Stimulated activated CD4-positive, alpha-beta T cell treated with anti-CD3 and anti-CD28 coated beads, Interleukin-4, amount 100 ng/mL, for 4 hours (primary cell): ENCODE data around the gene VEZT.

Experiments used
- DNase-seq, 2 experiments: peaks; one replicate each; pipeline ENCODE4 v3.0.0-alpha.2; 2020

The VEZT gene

GRCh38 chr12:95326445-95326844 lies 108.8 kb downstream of the VEZT start:
- no peak for DNase-seq

GRCh38 chr12:95326855-95327254 lies 109.2 kb downstream of the VEZT start:
- DNase-seq = no peak

GRCh38 chr12:95328708-95329107 lies 111.1 kb downstream of the VEZT start:
- DNase-seq = no peak

- no peak for DNase-seq
Measured at GRCh38 chr12:95335948-95336347, 118.3 kb downstream of the VEZT start.

GRCh38 chr12:95336387-95337067 lies 118.9 kb downstream of the VEZT start:
- no peak for DNase-seq

GRCh38 chr12:95337146-95337545 lies 119.5 kb downstream of the VEZT start:
- DNase-seq = no peak

GRCh38 chr12:95339086-95339788 lies 121.6 kb downstream of the VEZT start:
- DNase-seq = no peak

- DNase-seq = no peak
Measured at GRCh38 chr12:95342008-95342407, 124.4 kb downstream of the VEZT start.

GRCh38 chr12:95343461-95344230 lies 126.0 kb downstream of the VEZT start:
- no peak for DNase-seq

GRCh38 chr12:95349291-95349690 lies 131.7 kb downstream of the VEZT start:
- no peak for DNase-seq

GRCh38 chr12:95351748-95352147 lies 134.1 kb downstream of the VEZT start:
- no peak for DNase-seq
